GM10248 (cell line): ENCODE results near the gene PAPSS2.
"Not testable (repeated sequence)": the region's sequence is repeated elsewhere in the genome, so short reads cannot be mapped to it uniquely, and the experiment has no call there.

Source experiments
- CTCF ChIA-PET: fragments of 300-600 bp; sonication (Branson Sonifier 250); formaldehyde crosslinking; extraction: SDS; loops from one replicate; lab custom pipeline; 2021; ENCODE audit warnings: antibody characterized with exemption; lab: Yijun Ruan, JAX
- POLR2A ChIA-PET: fragments of 350-650 bp; sonication (Branson Sonifier 250); formaldehyde crosslinking; extraction: SDS; loops from one replicate; lab custom pipeline; 2020; ENCODE audit warnings: antibody characterized with exemption; lab: Yijun Ruan, JAX
- DNase-seq: peaks from one replicate; pipeline ENCODE4 v3.0.0; 2012; ENCODE audit errors: extremely low spot score
- CTCF ChIP-seq: IDR thresholded peaks from 2 replicates; pipeline ENCODE4 v1.5.1; 2012; ENCODE audit warnings: mild to moderate bottlenecking, low read depth; ENCODE audit errors: extremely low read depth, missing control alignments, control extremely low read depth

The PAPSS2 gene

DNA sequence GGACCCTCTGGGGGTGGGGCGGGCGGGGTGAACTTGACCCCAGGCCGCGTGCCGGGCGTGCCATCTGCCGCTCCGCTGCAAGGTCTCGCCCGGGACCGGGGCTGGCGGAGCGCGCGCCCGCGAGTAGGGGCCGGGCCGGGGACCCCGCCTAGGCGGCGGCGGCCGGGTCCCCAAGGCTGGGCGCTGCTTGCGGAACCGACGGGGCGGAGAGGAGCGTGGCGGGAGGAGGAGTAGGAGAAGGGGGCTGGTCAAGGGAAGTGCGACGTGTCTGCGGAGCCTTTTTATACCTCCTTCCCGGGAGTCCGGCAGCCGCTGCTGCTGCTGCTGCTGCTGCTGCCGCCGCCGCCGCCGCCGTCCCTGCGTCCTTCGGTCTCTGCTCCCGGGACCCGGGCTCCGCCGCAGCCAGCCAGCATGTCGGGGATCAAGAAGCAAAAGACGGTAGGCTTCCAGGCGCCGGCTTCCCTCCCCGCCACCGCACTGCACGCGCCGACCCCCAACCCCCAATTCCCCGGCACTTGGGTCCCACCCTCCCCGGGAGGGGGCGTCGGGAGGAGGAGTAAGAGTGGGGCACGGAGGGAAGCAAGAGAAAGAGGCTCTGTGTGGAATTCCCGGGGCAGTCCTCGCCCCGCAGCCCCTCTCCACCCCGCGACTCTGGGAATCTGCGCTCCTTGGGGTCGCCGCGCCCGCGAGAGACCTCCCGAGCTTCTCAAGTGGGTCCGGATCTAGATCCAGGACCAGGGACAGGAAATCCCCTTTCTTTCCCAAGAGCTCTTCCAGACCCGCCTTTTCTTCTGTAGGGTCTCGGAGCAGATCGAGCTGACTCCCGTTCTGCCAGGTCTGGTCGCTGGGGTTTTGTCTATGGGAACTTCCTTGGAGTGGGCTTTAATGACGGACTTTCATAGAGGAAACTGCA lies at the start of gene PAPSS2:
TSS of gene PAPSS2 (plus strand) at position 308 of the 913 bp plus-strand sequence. CDS start at position 412, 104 bp downstream.
- CTCF ChIA-PET, result interaction anchor here (1.3 to 1.6 kb wide), 3 partner anchors 10 to 75 kb away, joined by 3 to 4 read pairs (median 4); no protein-coding TSS in a partner anchor
- DNase-seq, result peak; percentile 42
- TF ChIP-seq CTCF, result no peak
- POLR2A ChIA-PET, result no interaction called here

GRCh38 chr10:87611341-87611740 lies 48.3 kb upstream of the PAPSS2 start:
- DNase-seq, POLR2A ChIA-PET: not testable (repeated sequence)

DNA sequence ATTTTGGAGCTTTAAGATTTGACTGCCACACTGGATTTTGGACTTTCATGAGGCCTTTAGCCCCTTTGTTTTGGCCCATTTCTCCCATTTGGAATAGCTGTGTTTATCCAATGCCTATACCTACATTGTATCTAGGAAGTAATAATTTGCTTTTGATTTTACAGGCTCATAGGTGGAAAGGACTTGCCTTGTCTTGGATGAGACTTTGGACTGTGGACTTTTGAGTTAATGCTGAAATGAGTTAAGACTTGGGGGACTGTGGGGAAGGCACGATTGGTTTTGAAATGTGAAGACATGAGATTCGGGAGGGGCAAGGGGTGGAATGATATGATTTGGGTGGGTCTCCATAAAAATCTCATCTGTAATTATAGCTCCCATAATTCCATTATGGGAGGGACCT lies 47.6 kb upstream of the PAPSS2 start:
- no peak for DNase-seq
- TF ChIP-seq CTCF, result no peak
- CTCF ChIA-PET, result interaction anchor here (0.8 kb wide), 1 partner anchor 14 kb away, joined by 3 read pairs; no protein-coding TSS in a partner anchor
- POLR2A ChIA-PET, result no interaction called here

More at GRCh38 chr10:87611341-87611740, 48.3 kb upstream of the PAPSS2 start:
- CTCF ChIA-PET, result not testable (repeated sequence)

GRCh38 chr10:87613751-87614150 lies 45.9 kb upstream of the PAPSS2 start:
- no peak for TF ChIP-seq CTCF
- no peak for DNase-seq
- CTCF ChIA-PET, result interaction anchor here (1.3 to 1.5 kb wide), 2 partner anchors 13 to 18 kb away, joined by 4 to 5 read pairs; no protein-coding TSS in a partner anchor
- POLR2A ChIA-PET, result no interaction called here

DNA sequence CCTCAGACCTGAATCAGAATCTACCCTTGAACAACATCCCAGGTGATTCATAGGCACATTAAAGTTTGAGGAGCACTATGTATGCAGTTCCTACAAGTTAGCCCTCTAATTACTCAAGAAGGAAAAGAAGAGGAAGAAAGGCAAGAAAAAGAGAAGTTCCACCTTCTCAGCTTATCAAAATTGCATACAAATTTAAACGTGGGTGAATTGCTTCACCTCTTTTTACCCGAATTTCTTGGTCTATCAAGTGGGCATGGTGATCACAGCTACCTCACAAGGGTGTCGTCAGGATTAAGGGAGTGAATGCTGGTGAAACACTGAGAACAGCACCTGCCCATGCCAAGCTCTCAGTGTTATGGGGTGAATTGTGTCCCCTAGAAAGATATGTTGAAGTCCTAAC lies 43.8 kb upstream of the PAPSS2 start:
- TF ChIP-seq CTCF, result no peak
- ChIA-PET CTCF (interaction anchor here (1.8 to 2.2 kb wide), 2 partner anchors 11 to 60 kb away, joined by 3 to 5 read pairs; no protein-coding TSS in a partner anchor), POLR2A (no interaction called here)
- no peak for DNase-seq

DNA sequence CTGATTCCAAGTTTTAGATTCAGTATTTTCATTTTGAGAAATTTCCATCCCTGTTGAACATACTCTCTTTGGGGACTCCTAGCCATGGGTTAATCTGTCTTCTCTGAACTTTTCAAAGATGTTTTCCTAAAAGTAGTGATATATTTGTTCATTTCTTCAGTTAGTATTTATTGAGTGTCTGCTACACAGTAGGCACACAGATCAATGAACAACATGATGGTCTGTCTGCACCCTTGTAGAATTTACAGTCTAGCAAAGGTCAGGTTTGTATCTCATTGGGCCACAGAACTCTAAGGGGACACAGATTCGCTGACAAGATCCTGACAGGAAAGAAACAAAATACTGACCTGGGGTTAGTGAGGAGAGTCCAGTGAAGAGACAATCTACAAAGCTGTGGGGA lies 42.2 kb upstream of the PAPSS2 start:
- CTCF ChIA-PET, result interaction anchor here (1.8 to 2.2 kb wide), 2 partner anchors 9 to 59 kb away, joined by 3 to 5 read pairs; no protein-coding TSS in a partner anchor
- no peak for TF ChIP-seq CTCF
- POLR2A ChIA-PET, result no interaction called here
- no peak for DNase-seq
